ENCODE data around the gene NEGR1. TPM values are rescaled to one million over a fixed set of nuclear protein-coding genes. Genes with fewer than 3 reads are reported as not detected.

Gene NEGR1
- total and polyA plus RNA-seq, 7 donors, result 1.3 to 10.2 (median 2.2) TPM

DNA sequence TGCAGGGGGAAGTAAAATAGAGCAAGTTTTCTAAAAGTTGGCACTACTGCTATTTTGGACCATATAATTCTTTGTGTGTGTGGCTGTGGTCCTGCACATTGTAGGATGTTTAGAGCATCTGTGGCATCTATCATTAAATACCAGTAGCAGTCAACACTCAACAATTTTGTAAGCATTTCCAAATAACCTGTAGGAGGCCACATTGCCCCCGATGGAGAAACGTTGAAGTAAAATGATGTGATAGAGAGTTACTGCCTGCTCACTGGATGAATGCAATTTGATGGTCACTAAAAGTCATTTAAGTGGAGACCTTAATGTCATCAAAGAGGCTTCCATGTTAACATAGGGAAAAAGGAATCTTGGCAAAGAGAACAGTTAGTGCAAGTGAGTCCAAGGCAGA is 560.8 kb downstream of the NEGR1 start:
- no peak for DNase-seq
- WGBS, 3 donors, result 62 to 65% (median 63%) methylated on average over 2 of the region's 2 CpGs
- no peak overlapping the region for H3K4me3 ChIP-seq
- ATAC-seq, result no peak
- TF ChIP-seq, protein P1, sequence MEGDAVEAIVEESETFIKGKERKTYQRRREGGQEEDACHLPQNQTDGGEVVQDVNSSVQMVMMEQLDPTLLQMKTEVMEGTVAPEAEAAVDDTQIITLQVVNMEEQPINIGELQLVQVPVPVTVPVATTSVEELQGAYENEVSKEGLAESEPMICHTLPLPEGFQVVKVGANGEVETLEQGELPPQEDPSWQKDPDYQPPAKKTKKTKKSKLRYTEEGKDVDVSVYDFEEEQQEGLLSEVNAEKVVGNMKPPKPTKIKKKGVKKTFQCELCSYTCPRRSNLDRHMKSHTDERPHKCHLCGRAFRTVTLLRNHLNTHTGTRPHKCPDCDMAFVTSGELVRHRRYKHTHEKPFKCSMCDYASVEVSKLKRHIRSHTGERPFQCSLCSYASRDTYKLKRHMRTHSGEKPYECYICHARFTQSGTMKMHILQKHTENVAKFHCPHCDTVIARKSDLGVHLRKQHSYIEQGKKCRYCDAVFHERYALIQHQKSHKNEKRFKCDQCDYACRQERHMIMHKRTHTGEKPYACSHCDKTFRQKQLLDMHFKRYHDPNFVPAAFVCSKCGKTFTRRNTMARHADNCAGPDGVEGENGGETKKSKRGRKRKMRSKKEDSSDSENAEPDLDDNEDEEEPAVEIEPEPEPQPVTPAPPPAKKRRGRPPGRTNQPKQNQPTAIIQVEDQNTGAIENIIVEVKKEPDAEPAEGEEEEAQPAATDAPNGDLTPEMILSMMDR (IDR thresholded peaks at IDR 0.05), result no peak
- no peak overlapping the region for H3K27ac ChIP-seq
- intact Hi-C loops (cut with DNase I), result no loop called here
- H3K4me1 ChIP-seq, result no peaks in the 10 kb centered on the region
- no peaks in the 10 kb centered on the region for H3K27me3 ChIP-seq (ENCODE audit: insufficient read depth in 3 of 3, low read length in 2 of 3)
- no peaks in the 10 kb centered on the region for H3K9me3 ChIP-seq
- no peaks in the 10 kb centered on the region for H3K36me3 ChIP-seq (ENCODE audit: insufficient read depth in 1 of 2, low read depth in 1 of 2)

DNA sequence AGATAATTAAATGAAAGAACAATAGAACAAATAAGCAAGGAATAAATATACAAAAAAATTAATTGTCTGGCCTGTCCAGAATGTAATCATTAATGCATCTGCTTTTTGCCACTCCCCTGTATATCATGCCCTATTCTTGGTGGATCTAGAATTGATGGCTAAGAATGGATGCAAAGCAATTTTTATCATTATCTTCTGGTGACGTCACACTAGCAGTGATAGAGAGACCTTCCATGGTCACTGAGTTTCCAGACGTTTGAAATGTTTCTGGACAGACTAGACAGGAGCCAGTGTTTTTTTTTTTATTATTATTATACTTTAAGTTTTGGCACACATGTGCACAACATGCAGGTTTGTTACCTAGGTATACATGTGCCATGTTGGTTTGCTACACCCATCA is 563.0 kb downstream of the NEGR1 start:
- no peak for DNase-seq
- Histone ChIP-seq H3K4me3 (no peak overlapping the region), H3K9me3 (no peaks in the 10 kb centered on the region), H3K27ac (no peak overlapping the region), H3K4me1 (no peaks in the 10 kb centered on the region), H3K27me3 (ENCODE audit: insufficient read depth in 3 of 3, low read length in 2 of 3) (no peaks in the 10 kb centered on the region), H3K36me3 (ENCODE audit: insufficient read depth in 1 of 2, low read depth in 1 of 2) (no peaks in the 10 kb centered on the region)
- ATAC-seq, result no peak
- intact Hi-C loops (cut with DNase I), result no loop called here
- TF ChIP-seq, protein P1 (IDR thresholded peaks at IDR 0.05), result no peak
- 42 to 68% (median 62%) methylated on average over 2 of the region's 2 CpGs for WGBS, 3 donors

DNA sequence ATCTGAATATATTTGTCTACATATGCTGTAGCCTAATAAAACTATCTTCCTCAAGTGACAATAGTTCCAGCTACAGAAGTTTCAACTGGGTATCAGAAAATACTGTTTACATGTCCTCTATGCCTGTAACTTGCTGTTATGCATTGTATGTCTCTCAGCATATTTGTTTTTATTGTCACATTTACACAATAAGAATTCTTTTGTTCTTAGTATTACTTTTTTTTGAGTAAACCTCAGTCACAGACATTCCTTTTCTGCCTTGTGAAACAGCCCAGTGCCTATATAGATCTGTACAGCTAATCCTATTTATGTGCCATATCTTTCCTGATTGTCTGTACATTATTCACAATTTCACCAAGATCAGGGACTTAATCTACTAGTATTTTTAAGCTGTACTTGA is 565.2 kb downstream of the NEGR1 start:
- intact Hi-C loops (cut with DNase I), result no loop called here
- no peak overlapping the region for H3K4me3 ChIP-seq
- no peak overlapping the region for H3K27ac ChIP-seq
- H3K36me3 ChIP-seq (ENCODE audit: insufficient read depth in 1 of 2, low read depth in 1 of 2), result no peaks in the 10 kb centered on the region
- H3K4me1 ChIP-seq, result no peaks in the 10 kb centered on the region
- H3K9me3 ChIP-seq, result no peaks in the 10 kb centered on the region
- TF ChIP-seq, protein P1 (IDR thresholded peaks at IDR 0.05), result no peak
- DNase-seq (no peak), ATAC-seq (no peak)
- no peaks in the 10 kb centered on the region for H3K27me3 ChIP-seq (ENCODE audit: insufficient read depth in 3 of 3, low read length in 2 of 3)

DNA sequence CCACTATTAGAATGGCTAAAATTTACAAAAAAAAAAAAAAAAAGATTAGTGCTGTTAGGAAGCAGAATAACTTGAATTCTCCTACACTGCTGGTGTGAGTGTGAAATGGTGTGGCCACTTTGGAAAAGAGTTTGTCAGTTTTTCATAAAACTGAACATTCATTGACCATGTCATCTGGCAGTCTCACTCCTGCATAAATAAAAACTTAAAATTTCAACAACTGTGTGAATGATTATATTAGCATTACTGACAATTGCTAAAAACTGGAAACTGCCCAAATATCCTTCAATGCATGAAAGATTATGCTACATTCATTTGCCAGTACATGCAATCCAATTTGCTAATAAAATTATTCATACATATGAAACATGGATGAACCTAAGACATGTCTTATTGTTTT is 570.9 kb downstream of the NEGR1 start:
- Histone ChIP-seq H3K4me1 (no peaks in the 10 kb centered on the region), H3K9me3 (no peaks in the 10 kb centered on the region), H3K36me3 (ENCODE audit: insufficient read depth in 1 of 2, low read depth in 1 of 2) (no peaks in the 10 kb centered on the region), H3K27ac (no peak overlapping the region), H3K27me3 (ENCODE audit: insufficient read depth in 3 of 3, low read length in 2 of 3) (no peaks in the 10 kb centered on the region), H3K4me3 (no peak overlapping the region)
- DNase-seq (no peak), ATAC-seq (no peak)
- TF ChIP-seq, protein P1 (IDR thresholded peaks at IDR 0.05), result no peak
- intact Hi-C loops (cut with DNase I), result no loop called here

DNA sequence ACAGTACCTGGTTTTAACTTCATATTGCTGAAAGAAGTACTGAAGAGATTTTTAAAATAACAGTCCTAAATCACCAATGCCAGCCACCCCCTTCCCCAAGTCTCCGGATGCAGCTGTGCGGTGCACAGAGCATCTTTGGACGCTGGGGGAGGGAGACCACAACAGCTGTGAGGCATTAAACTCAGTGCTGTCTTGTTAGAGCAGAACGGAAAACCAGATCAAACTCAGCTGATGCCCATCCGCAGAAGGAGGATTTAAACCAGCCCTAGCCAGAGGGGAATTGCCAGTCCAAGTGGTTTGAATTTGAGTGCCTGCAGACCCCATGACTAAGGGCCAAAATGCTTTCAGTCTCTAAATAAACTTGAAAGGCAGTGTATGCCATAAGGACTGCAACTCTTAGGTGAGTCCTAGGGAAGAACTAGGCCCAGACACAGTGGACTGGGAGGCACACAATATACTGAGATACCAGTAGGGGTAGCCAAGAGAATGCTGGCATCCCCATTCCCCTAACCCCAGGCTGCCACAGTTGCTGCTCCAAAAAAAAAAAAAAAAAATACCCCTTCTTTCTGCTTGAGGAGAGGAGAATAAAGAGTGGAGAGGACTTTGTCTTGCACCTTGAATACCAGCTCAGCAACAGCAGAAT is 576.2 kb downstream of the NEGR1 start:
- Histone ChIP-seq H3K4me3 (no peak overlapping the region), H3K36me3 (ENCODE audit: insufficient read depth in 1 of 2, low read depth in 1 of 2) (no peaks in the 10 kb centered on the region), H3K9me3 (peaks cover 2% of the 10 kb centered on the region), H3K27ac (no peak overlapping the region), H3K4me1 (no peaks in the 10 kb centered on the region), H3K27me3 (ENCODE audit: insufficient read depth in 3 of 3, low read length in 2 of 3) (no peaks in the 10 kb centered on the region)
- DNase-seq (no peak), ATAC-seq (no peak)
- intact Hi-C loops (cut with DNase I), result no loop called here
- WGBS, 3 donors, result 22 to 23% (median 23%) methylated on average over 5 of the region's 5 CpGs
- TF ChIP-seq, protein P1 (IDR thresholded peaks at IDR 0.05), result no peak

Data from psoas muscle (tissue), 8 donors.